SK-N-MC (cell line): ENCODE results near the gene SCP2.

Experiments used
- EZH2 ChIP-seq: fragments of 200-600 bp; sonication (generic); IDR thresholded peaks from one replicate; pipeline ENCODE4 v1.6.1; 2017; ENCODE audit warnings: antibody characterized with exemption
- FOXP2 ChIP-seq: optimal IDR thresholded peaks from 2 replicates; pipeline ENCODE3; 2011; ENCODE audit warnings: mild to moderate bottlenecking, moderate library complexity; ENCODE audit not compliant: insufficient read depth; ENCODE audit errors: extremely low read length, control extremely low read depth
- POLR2AphosphoS5 ChIP-seq: IDR thresholded peaks from 2 replicates; pipeline ENCODE4 v1.6.1; 2012; ENCODE audit warnings: mild to moderate bottlenecking, low read depth, low read length, borderline replicate concordance

- TF ChIP-seq POLR2AphosphoS5: no peak
- TF ChIP-seq EZH2: no peak
- TF ChIP-seq FOXP2: no peak
These were observed 36.0 kb downstream of the SCP2 start for GRCh38 chr1:52963101-52963500.
